GM23338 (cell line): Measurements from ENCODE around the gene TUBGCP2. TPM values are rescaled to one million over a fixed set of nuclear protein-coding genes. Genes with fewer than 3 reads are reported as not detected.

Experiments
- ATAC-seq: fragments of 200-7000 bp; cut with Tn5 transposase; 3 replicates; pipeline ENCODE4 v1.9.1; 2020
- DNase-seq: peaks from one replicate; pipeline ENCODE4 v3.0.0-alpha.2; 2015; ENCODE audit warnings: low spot score
- H2AFZ ChIP-seq: fragments of 200-600 bp; sonication (generic); 2 replicates; pipeline ENCODE4 v1.8.0; 2016; ENCODE audit warnings: antibody characterized with exemption, mild to moderate bottlenecking, moderate library complexity
- H3F3A ChIP-seq: fragments of 200-600 bp; sonication (generic); replicated peaks from 2 replicates; pipeline ENCODE4 v1.8.0; 2017; ENCODE audit warnings: antibody characterized with exemption, mixed run types, low read depth
- H3K27ac ChIP-seq: fragments of 200-600 bp; sonication (generic); 2 replicates; pipeline ENCODE4 v1.6.1; 2016; ENCODE audit warnings: low read depth
- H3K27me3 ChIP-seq: fragments of 200-600 bp; sonication (generic); 2 replicates; pipeline ENCODE4 v1.8.0; 2016; ENCODE audit warnings: mild to moderate bottlenecking, mixed run types, moderate library complexity; ENCODE audit not compliant: insufficient read depth
- H3K36me3 ChIP-seq: fragments of 200-600 bp; sonication (generic); 2 replicates; pipeline ENCODE4 v1.8.0; 2016; ENCODE audit warnings: mild to moderate bottlenecking; ENCODE audit not compliant: insufficient read depth
- H3K4me1 ChIP-seq: fragments of 200-600 bp; sonication (generic); 2 replicates; pipeline ENCODE4 v1.8.0; 2016; ENCODE audit warnings: mild to moderate bottlenecking, moderate library complexity; ENCODE audit not compliant: insufficient read depth
- H3K4me2 ChIP-seq: fragments of 200-600 bp; sonication (generic); 2 replicates; pipeline ENCODE4 v1.7.1; 2017; ENCODE audit warnings: mixed run types
- H3K4me3 ChIP-seq: fragments of 200-600 bp; sonication (generic); 2 replicates; pipeline ENCODE4 v1.6.1; 2016; ENCODE audit warnings: mixed run types
- H3K79me2 ChIP-seq: fragments of 200-600 bp; sonication (generic); replicated peaks from 2 replicates; pipeline ENCODE4 v1.8.0; 2017; ENCODE audit warnings: mild to moderate bottlenecking; ENCODE audit not compliant: insufficient read depth
- H3K9me2 ChIP-seq: fragments of 200-600 bp; sonication (generic); 2 replicates; pipeline ENCODE4 v1.8.0; 2017; ENCODE audit not compliant: insufficient read depth
- H4K20me1 ChIP-seq: fragments of 200-600 bp; sonication (generic); replicated peaks from 2 replicates; pipeline ENCODE4 v1.8.0; 2017; ENCODE audit warnings: mild to moderate bottlenecking; ENCODE audit not compliant: insufficient read depth
- H3K27ac Mint-ChIP-seq: 2 replicates; pipeline ENCODE4 v1.8.0; 2020; ENCODE audit warnings: inconsistent platforms, mild to moderate bottlenecking, moderate library complexity, mixed read lengths
- H3K27me3 Mint-ChIP-seq: 3 replicates; pipeline ENCODE4 v1.8.0; 2022; ENCODE audit warnings: low read depth, mild to moderate bottlenecking, moderate library complexity, mixed read lengths, inconsistent platforms; ENCODE audit not compliant: insufficient read depth, poor library complexity
- H3K36me3 Mint-ChIP-seq: 3 replicates; pipeline ENCODE4 v1.8.0; 2021; ENCODE audit warnings: low read depth, mild to moderate bottlenecking, inconsistent platforms, moderate library complexity, mixed read lengths
- H3K4me1 Mint-ChIP-seq: 3 replicates; pipeline ENCODE4 v1.8.0; 2020; ENCODE audit warnings: mild to moderate bottlenecking, inconsistent platforms, mixed read lengths
- H3K4me3 Mint-ChIP-seq: 3 replicates; pipeline ENCODE4 v1.8.0; 2021; ENCODE audit warnings: moderate library complexity, mild to moderate bottlenecking, inconsistent platforms, mixed read lengths
- H3K9me3 Mint-ChIP-seq: 3 replicates; pipeline ENCODE4 v1.8.0; 2020; ENCODE audit warnings: moderate library complexity, mild to moderate bottlenecking, inconsistent platforms, mixed read lengths
- ETS1 ChIP-seq: IDR thresholded peaks from 2 replicates; pipeline ENCODE4 v1.6.1; 2016; ENCODE audit warnings: antibody characterized with exemption
- EZH2 ChIP-seq: fragments of 200-600 bp; sonication (generic); IDR thresholded peaks from one replicate; pipeline ENCODE4 v1.8.0; 2017; ENCODE audit warnings: antibody characterized with exemption, mild to moderate bottlenecking, low read depth; ENCODE audit not compliant: unreplicated experiment
- ZNF331 ChIP-seq: fragments of 250-450 bp; sonication (Bioruptor Pico); IDR thresholded peaks from 2 replicates; pipeline ENCODE4 v1.5.0; 2020; ENCODE audit warnings: low read depth, mild to moderate bottlenecking, moderate library complexity
- ZNF462 ChIP-seq: fragments of 250-450 bp; sonication (Bioruptor Pico); IDR thresholded peaks from 2 replicates; pipeline ENCODE4 v1.5.0; 2020; ENCODE audit warnings: mild to moderate bottlenecking, moderate library complexity
- polyA plus RNA-seq: library from polyadenylated mRNA; unstranded; fragments of >200 nt; fragmentation: Nextera tagmentation; extraction: Ambion mirVana; gene quantifications from 2 replicates; pipeline ENCODE4 v1.2.1, GENCODE V29; 2016
- total RNA-seq: library from RNA; depleted of rRNA; stranded (reverse); fragments of >200 nt; shearing (Covaris generic); gene quantifications from 2 replicates; pipeline ENCODE4 v1.2.3, GENCODE V29; 2014

The TUBGCP2 gene
- total and polyA plus RNA-seq, 2 experiments from 2014 or later, result 59.6 to 67.7 TPM

- Histone ChIP-seq H3K36me3 (no peaks in the 10 kb centered on the region), H3F3A (peaks cover 16% of the 10 kb centered on the region; the same call in 1 of the 2 replicates), H3K4me2 (peak overlapping the region; percentile 75), H3K4me3 (peak overlapping the region; percentile 59), H4K20me1 (no peaks in the 10 kb centered on the region), H3K79me2 (no peaks in the 10 kb centered on the region), H3K9me2 (0 out of 2 replicates have a peak, but pooled peaks cover 3% of the 10 kb centered on the region), H3K27me3 (peaks cover 56% of the 10 kb centered on the region), H3K4me1 (peaks cover 16% of the 10 kb centered on the region; the same call in 1 of the 2 replicates), H3K27ac (peak overlapping the region; percentile 84; the same call in 1 of the 2 replicates), H2AFZ (no peak overlapping the region)
- peak overlapping the region; percentile 67 for H3K4me3 Mint-ChIP-seq
- H3K9me3 Mint-ChIP-seq, result peaks cover 9% of the 10 kb centered on the region; the same call in 2 of the 3 replicates
- DNase-seq (no peak), ATAC-seq (peak; percentile 3)
- H3K4me1 Mint-ChIP-seq, result peaks cover 20% of the 10 kb centered on the region
- H3K27me3 Mint-ChIP-seq, result peaks cover 71% of the 10 kb centered on the region
- H3K27ac Mint-ChIP-seq, result no peak overlapping the region
- TF ChIP-seq ZNF331 (no peak), EZH2 (peak; percentile 41)
- H3K36me3 Mint-ChIP-seq, result peaks cover 8% of the 10 kb centered on the region
These were observed 77.3 kb downstream of the TUBGCP2 start for GRCh38 chr10:133231244-133231945.

GRCh38 chr10:133230387-133231195, 78.1 kb downstream of the TUBGCP2 start:
- Mint-ChIP-seq H3K27ac (no peak overlapping the region), H3K4me1 (peaks cover 22% of the 10 kb centered on the region), H3K36me3 (peaks cover 8% of the 10 kb centered on the region), H3K4me3 (peak overlapping the region; percentile 60; the same call in 2 of the 3 replicates), H3K27me3 (peaks cover 67% of the 10 kb centered on the region), H3K9me3 (peaks cover 9% of the 10 kb centered on the region; the same call in 2 of the 3 replicates)
- H3K4me2 ChIP-seq, result peak overlapping the region; percentile 74
- H3K27me3 ChIP-seq, result peaks cover 48% of the 10 kb centered on the region
- TF ChIP-seq ZNF462, result no peak
- TF ChIP-seq EZH2, result peak; percentile 43
- no peak for TF ChIP-seq ETS1
- H3K27ac ChIP-seq, result no peak overlapping the region
- H4K20me1 ChIP-seq, result no peaks in the 10 kb centered on the region
- DNase-seq, result peak; percentile 74
- no peaks in the 10 kb centered on the region for H3K79me2 ChIP-seq
- no peaks in the 10 kb centered on the region for H3K36me3 ChIP-seq
- no peak overlapping the region for H2AFZ ChIP-seq
- H3K9me2 ChIP-seq, result 0 out of 2 replicates have a peak, but pooled peaks cover 3% of the 10 kb centered on the region
- peaks cover 16% of the 10 kb centered on the region; the same call in 1 of the 2 replicates for H3K4me1 ChIP-seq
- H3F3A ChIP-seq, result peaks cover 16% of the 10 kb centered on the region; the same call in 1 of the 2 replicates
- peak; percentile 9 for ATAC-seq
- H3K4me3 ChIP-seq, result peak overlapping the region; percentile 59
